Suprapubic skin (tissue), 4 donors: ENCODE measurements around the gene COL4A3.

Experiments used
- CTCF ChIP-seq, 2 donors: fragments of 200-600 bp in 1 of 2; fragments of 450-650 bp in 1 of 2; sonication (generic) in 1 of 2; IDR thresholded peaks; one replicate each; pipeline ENCODE4 v1.5.1; 2016 to 2019; ENCODE audit warnings: antibody characterized with exemption in 2 of 2, mild to moderate bottlenecking in 1 of 2, moderate library complexity in 1 of 2
- EP300 ChIP-seq: sonication (generic); formaldehyde crosslinking; IDR thresholded peaks from one replicate; pipeline ENCODE4 v1.6.1; 2017; ENCODE audit warnings: antibody characterized with exemption
- POLR2A ChIP-seq, 2 donors: fragments of 450-650 bp; IDR thresholded peaks; one replicate each; pipeline ENCODE4 v1.6.1; 2017; ENCODE audit warnings: antibody characterized with exemption in 2 of 2, mild to moderate bottlenecking in 2 of 2, moderate library complexity in 2 of 2
- POLR2AphosphoS5 ChIP-seq, 3 donors: sonication (generic); formaldehyde crosslinking; IDR thresholded peaks; one replicate each; pipeline ENCODE4 v1.6.1; 2017; ENCODE audit warnings: antibody characterized with exemption in 3 of 3

GRCh38 chr2:227337442-227337841 lies 173.0 kb downstream of the COL4A3 start:
- no peak for TF ChIP-seq EP300
- TF ChIP-seq POLR2AphosphoS5 (IDR thresholded peaks at IDR 0.05), result no peak
- TF ChIP-seq CTCF (IDR thresholded peaks at IDR 0.05), result no peak
- no peak for TF ChIP-seq POLR2A (IDR thresholded peaks at IDR 0.05)
